Neuronal stem cell (in vitro differentiated cells): ENCODE data around the gene GALNTL6.
"Not testable (repeated sequence)": the region's sequence is repeated elsewhere in the genome, so short reads cannot be mapped to it uniquely, and the experiment has no call there.

ENCODE experiments used
- DNase-seq: peaks from one replicate; pipeline ENCODE4 v3.0.0-alpha.2; 2013; ENCODE audit warnings: low spot score
- H2AFZ ChIP-seq: one replicate; pipeline ENCODE4 v1.6.1; 2013; ENCODE audit warnings: mild to moderate bottlenecking, low read length, inconsistent platforms
- H2AK5ac ChIP-seq: 2 replicates; pipeline ENCODE4 v1.6.1; 2013; ENCODE audit warnings: low read depth, mild to moderate bottlenecking, inconsistent platforms, low read length, moderate library complexity, mixed read lengths
- H2BK120ac ChIP-seq: 2 replicates; pipeline ENCODE4 v1.6.1; 2013; ENCODE audit warnings: low read depth, mild to moderate bottlenecking, inconsistent platforms, low read length, moderate library complexity, mixed read lengths
- H2BK12ac ChIP-seq: one replicate; pipeline ENCODE4 v1.6.1; 2013; ENCODE audit warnings: low read length, inconsistent platforms
- H2BK15ac ChIP-seq: 2 replicates; pipeline ENCODE4 v1.6.1; 2013; ENCODE audit warnings: mild to moderate bottlenecking, low read length, inconsistent platforms, mixed read lengths
- H2BK5ac ChIP-seq: one replicate; pipeline ENCODE4 v1.6.1; 2013; ENCODE audit warnings: inconsistent platforms, mild to moderate bottlenecking, low read length, moderate library complexity
- H3K14ac ChIP-seq: one replicate; pipeline ENCODE4 v1.6.1; 2013; ENCODE audit warnings: low read length, inconsistent platforms
- H3K18ac ChIP-seq: 2 replicates; pipeline ENCODE4 v1.6.1; 2013; ENCODE audit warnings: low read length, inconsistent platforms
- H3K23ac ChIP-seq: 2 replicates; pipeline ENCODE4 v1.6.1; 2013; ENCODE audit warnings: low read depth, mild to moderate bottlenecking, mixed read lengths, low read length, inconsistent platforms; ENCODE audit not compliant: poor library complexity
- H3K27ac ChIP-seq: replicated peaks from 3 replicates; pipeline ENCODE4 v1.5.1; 2013; ENCODE audit warnings: low read length, inconsistent platforms
- H3K27me3 ChIP-seq, 3 experiments: 2 replicates each; pipeline ENCODE4 v1.6.1; 2013; ENCODE audit warnings: low read length in 3 of 3, mild to moderate bottlenecking in 2 of 3, inconsistent platforms in 1 of 3, low read depth in 1 of 3, mixed read lengths in 1 of 3, moderate library complexity in 1 of 3; ENCODE audit not compliant: control insufficient read depth in 3 of 3, insufficient read depth in 3 of 3
- H3K36me3 ChIP-seq, 2 donors: replicated peaks in 1 of 2; 2 replicates each; pipeline ENCODE4 v1.6.1; 2013; ENCODE audit warnings: low read length in 2 of 2; ENCODE audit not compliant: control insufficient read depth in 2 of 2, insufficient read depth in 2 of 2
- H3K4ac ChIP-seq: 2 replicates; pipeline ENCODE4 v1.6.1; 2013; ENCODE audit warnings: inconsistent platforms, mild to moderate bottlenecking, low read length, moderate library complexity
- H3K4me1 ChIP-seq, 2 donors: 1 replicate in 1 of 2; 2 replicates in 1 of 2; pipeline ENCODE4 v1.6.1; 2013; ENCODE audit warnings: low read length in 2 of 2, low read depth in 1 of 2; ENCODE audit not compliant: control insufficient read depth in 2 of 2, insufficient read depth in 1 of 2
- H3K4me2 ChIP-seq: one replicate; pipeline ENCODE4 v1.6.1; 2013; ENCODE audit warnings: mild to moderate bottlenecking, low read length, inconsistent platforms; ENCODE audit not compliant: insufficient read depth, poor library complexity, severe bottlenecking
- H3K4me3 ChIP-seq, 2 donors: 2 replicates each; pipeline ENCODE4 v1.5.1; 2013; ENCODE audit warnings: low read length in 2 of 2, mild to moderate bottlenecking in 2 of 2, inconsistent platforms in 1 of 2, moderate library complexity in 1 of 2
- H3K79me1 ChIP-seq: one replicate; pipeline ENCODE4 v1.6.1; 2013; ENCODE audit warnings: low read depth, mild to moderate bottlenecking, inconsistent platforms, low read length, moderate library complexity
- H3K9ac ChIP-seq: one replicate; pipeline ENCODE4 v1.6.1; 2013; ENCODE audit warnings: mild to moderate bottlenecking, low read depth, low read length, inconsistent platforms; ENCODE audit not compliant: poor library complexity
- H3K9me3 ChIP-seq, 2 donors: replicated peaks in 1 of 2; 2 replicates each; pipeline versions ENCODE3 to v1.6.1; 2013; ENCODE audit warnings: low read length in 2 of 2, mild to moderate bottlenecking in 2 of 2, inconsistent platforms in 1 of 2, low read depth in 1 of 2, mixed read lengths in 1 of 2, moderate library complexity in 1 of 2; ENCODE audit not compliant: control insufficient read depth in 2 of 2, insufficient read depth in 1 of 2
- H4K8ac ChIP-seq: one replicate; pipeline ENCODE4 v1.6.1; 2013; ENCODE audit warnings: low read depth, mild to moderate bottlenecking, inconsistent platforms, low read length, moderate library complexity
- H4K91ac ChIP-seq: one replicate; pipeline ENCODE4 v1.6.1; 2013; ENCODE audit warnings: low read length, low read depth, mild to moderate bottlenecking, inconsistent platforms; ENCODE audit not compliant: poor library complexity
- WGBS, 2 donors: extraction: QIAGEN DNeasy Blood & Tissue Kit; methylation state at CpG; one replicate each; pipeline ENCODE4 v1.1.7; 2013; ENCODE audit warnings: missing lambda C conversion rate in 2 of 2, mixed read lengths in 1 of 2; ENCODE audit not compliant: insufficient read length in 2 of 2, insufficient replicate concordance in 1 of 2; ENCODE audit errors: extremely low coverage in 2 of 2; 5-methylcytosine and 5-hydroxymethylcytosine counted together

Gene GALNTL6

GRCh38 chr4:173041482-173041881 lies 1228.3 kb downstream of the GALNTL6 start:
- Histone ChIP-seq H2AK5ac (no peak overlapping the region), H3K27me3 (no peaks in the 10 kb centered on the region), H3K9me3 (no peaks in the 10 kb centered on the region), H4K8ac (no peak overlapping the region), H3K14ac (no peak overlapping the region), H2BK15ac (no peak overlapping the region), H4K91ac (no peak overlapping the region), H2AFZ (no peak overlapping the region), H3K9ac (no peak overlapping the region), H3K18ac (no peak overlapping the region), H3K4me1 (peaks cover 6 to 11% of the 10 kb centered on the region in 2 donors), H3K36me3 (no peaks in the 10 kb centered on the region), H3K4ac (no peak overlapping the region), H3K23ac (no peak overlapping the region), H2BK120ac (no peak overlapping the region), H2BK12ac (no peak overlapping the region), H3K27ac (no peak overlapping the region), H3K79me1 (no peaks in the 10 kb centered on the region), H2BK5ac (no peak overlapping the region), H3K4me2 (no peak overlapping the region), H3K4me3 (no peak overlapping the region)
- no peak for DNase-seq
- no CpG with 5 or more reads among the region's 1 CpG for WGBS, 2 donors

- not testable (repeated sequence) for H2AK5ac ChIP-seq, H3K4me3 ChIP-seq, H3K14ac ChIP-seq, H3K4me2 ChIP-seq, H3K23ac ChIP-seq, H2BK120ac ChIP-seq, H2AFZ ChIP-seq, H3K27me3 ChIP-seq, H2BK15ac ChIP-seq, H3K36me3 ChIP-seq, H3K9ac ChIP-seq, H4K91ac ChIP-seq, H2BK12ac ChIP-seq, H4K8ac ChIP-seq, DNase-seq, H3K4ac ChIP-seq, H2BK5ac ChIP-seq, H3K79me1 ChIP-seq, H3K18ac ChIP-seq, H3K9me3 ChIP-seq, H3K27ac ChIP-seq
- H3K4me1 ChIP-seq, result peaks cover 6 to 11% of the 10 kb centered on the region in 2 donors
- WGBS, 2 donors, result no CpG with 5 or more reads among the region's 1 CpG
These were observed 1228.9 kb downstream of the GALNTL6 start for GRCh38 chr4:173042139-173042538.

GRCh38 chr4:173044340-173044739 lies 1231.1 kb downstream of the GALNTL6 start:
- no peak for DNase-seq
- Histone ChIP-seq H2AK5ac (no peak overlapping the region), H4K91ac (no peak overlapping the region), H3K27me3 (no peaks in the 10 kb centered on the region), H3K9ac (no peak overlapping the region), H2BK5ac (no peak overlapping the region), H3K4me3 (no peak overlapping the region), H2BK15ac (no peak overlapping the region), H3K4me1 (peaks cover 0 to 2% of the 10 kb centered on the region in 2 donors), H3K9me3 (no peaks in the 10 kb centered on the region), H3K36me3 (no peaks in the 10 kb centered on the region), H2BK120ac (no peak overlapping the region), H3K14ac (no peak overlapping the region), H3K79me1 (no peaks in the 10 kb centered on the region), H2AFZ (no peak overlapping the region), H3K18ac (no peak overlapping the region), H4K8ac (no peak overlapping the region), H3K4me2 (no peak overlapping the region), H3K4ac (no peak overlapping the region), H2BK12ac (no peak overlapping the region), H3K27ac (no peak overlapping the region), H3K23ac (no peak overlapping the region)
- no CpG with 5 or more reads among the region's 1 CpG for WGBS, 2 donors

- no peaks in the 10 kb centered on the region for H3K27me3 ChIP-seq
- H3K36me3 ChIP-seq, result no peaks in the 10 kb centered on the region
- H3K9ac ChIP-seq, result no peak overlapping the region
- H3K4ac ChIP-seq, result no peak overlapping the region
- H2BK120ac ChIP-seq, result no peak overlapping the region
- no peak overlapping the region for H3K23ac ChIP-seq
- no peaks in the 10 kb centered on the region for H3K79me1 ChIP-seq
- H4K8ac ChIP-seq, result no peak overlapping the region
- no peak overlapping the region for H3K4me3 ChIP-seq
- no peak overlapping the region for H2BK15ac ChIP-seq
- H4K91ac ChIP-seq, result no peak overlapping the region
- WGBS, 2 donors, result no CpG with 5 or more reads among the region's 1 CpG
- H3K18ac ChIP-seq, result no peak overlapping the region
- no peak overlapping the region for H2AFZ ChIP-seq
- no peak overlapping the region for H2BK5ac ChIP-seq
- no peak overlapping the region for H2BK12ac ChIP-seq
- H2AK5ac ChIP-seq, result no peak overlapping the region
- no peak overlapping the region for H3K14ac ChIP-seq
- no peak overlapping the region for H3K4me2 ChIP-seq
- no peak overlapping the region for H3K27ac ChIP-seq
- no peaks in the 10 kb centered on the region for H3K4me1 ChIP-seq
- no peak for DNase-seq
- no peaks in the 10 kb centered on the region for H3K9me3 ChIP-seq
These were observed 1232.4 kb downstream of the GALNTL6 start for GRCh38 chr4:173045571-173045970.
